Ishikawa (cell line): ENCODE data around the gene TPCN1.

Experiments used
- EGR1 ChIP-seq: IDR thresholded peaks from 2 replicates; pipeline ENCODE4 v1.6.1; 2012
- EP300 ChIP-seq: IDR thresholded peaks from 2 replicates; pipeline ENCODE4 v1.6.1; 2012; ENCODE audit warnings: borderline replicate concordance
- TF ChIP-seq, protein P1 (sequence below): IDR thresholded peaks from 2 replicates; pipeline ENCODE4 v1.6.1; 2012

DNA sequence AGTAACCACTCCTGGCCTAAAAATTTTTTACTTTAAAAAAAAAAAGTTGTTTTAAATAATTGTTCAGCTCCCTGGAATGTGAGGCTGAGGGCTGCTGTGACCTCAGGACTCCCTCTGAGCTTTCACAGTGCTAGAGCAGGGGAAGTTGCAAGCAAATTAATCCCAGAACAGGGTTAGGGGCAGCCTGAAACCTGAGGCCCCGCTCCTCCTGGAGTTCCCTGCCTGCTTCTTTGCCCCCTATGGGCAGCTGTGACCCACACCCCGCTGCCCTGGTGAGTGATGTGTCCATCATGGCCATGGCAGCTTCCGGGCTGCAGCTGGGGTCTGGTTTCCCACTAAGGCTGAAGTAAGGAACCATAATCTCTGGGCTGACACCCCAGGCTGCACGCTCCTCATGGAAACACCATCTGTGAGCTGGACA lies 26.3 kb upstream of the TPCN1 start:
- TF ChIP-seq EP300 (no peak), EGR1 (no peak)
- TF ChIP-seq, protein P1, sequence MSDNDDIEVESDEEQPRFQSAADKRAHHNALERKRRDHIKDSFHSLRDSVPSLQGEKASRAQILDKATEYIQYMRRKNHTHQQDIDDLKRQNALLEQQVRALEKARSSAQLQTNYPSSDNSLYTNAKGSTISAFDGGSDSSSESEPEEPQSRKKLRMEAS = no peak
